Epithelial cell of umbilical artery (primary cell): ENCODE data around the gene GCLC. TPM values are rescaled to one million over a fixed set of nuclear protein-coding genes. Genes with fewer than 3 reads are reported as not detected.

Experiments used
- total RNA-seq: library from RNA; depleted of rRNA; stranded (reverse); fragments of >200 nt; gene quantifications from 2 replicates; pipeline ENCODE4 v1.2.3, GENCODE V29; 2014

GCLC gene
- 14.6 and 18.1 TPM in 2 replicates for total RNA-seq

DNA sequence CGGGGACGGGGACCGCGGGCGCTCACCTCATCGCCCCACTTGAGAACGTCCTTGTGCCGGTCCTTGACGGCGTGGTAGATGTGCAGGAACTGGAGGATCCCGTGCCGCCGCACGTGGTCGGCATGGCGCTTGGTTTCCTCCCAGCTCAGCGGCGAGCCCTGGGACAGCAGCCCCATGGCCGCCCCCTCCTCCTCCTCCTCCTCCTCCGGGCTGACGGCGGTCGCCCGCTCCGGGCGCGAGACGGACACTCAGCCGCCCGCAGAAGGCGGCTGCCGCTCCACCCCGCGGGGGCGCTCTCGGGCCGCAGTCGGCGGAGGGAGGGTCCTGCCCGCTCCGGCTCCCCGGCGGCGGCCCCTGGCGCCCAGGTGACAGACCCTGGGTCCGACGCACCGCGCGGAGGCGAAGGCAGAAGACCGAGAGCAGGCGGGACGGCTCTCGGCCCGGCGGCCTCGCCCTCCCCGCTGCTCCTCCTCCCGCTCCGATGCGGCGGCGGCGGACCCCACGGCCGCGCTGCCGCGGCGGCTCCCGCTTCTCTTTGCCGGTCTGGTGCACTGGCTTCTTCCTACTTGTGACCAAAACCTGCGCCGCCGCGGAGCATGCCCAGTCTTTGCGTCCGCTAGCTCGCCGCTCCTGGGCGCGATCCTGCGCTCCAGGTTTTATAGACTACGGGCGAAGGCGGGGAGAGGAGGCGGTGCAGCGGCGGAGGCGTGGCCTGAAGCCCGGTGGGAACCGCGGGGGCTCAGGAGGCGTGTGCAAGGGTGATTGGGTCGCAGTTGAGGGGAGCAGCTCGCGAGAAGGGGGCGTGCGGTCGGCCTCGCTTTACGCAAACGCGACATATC, at the start of gene GCLC:
GCLC (minus strand) TSS at position 632 of the 839 bp plus-strand sequence; CDS start at position 176, 456 bp downstream.

Other genes with a start within 250 kb of the GCLC start
- 75.8 and 78.6 TPM in 2 replicates for gene ELOVL5, start 196.2 kb downstream of the GCLC start, total RNA-seq
- under 0.01 TPM in 2 replicates for gene KLHL31, start 120.7 kb upstream of the GCLC start, total RNA-seq
- 5.2 and 6.8 TPM in 2 replicates for gene LRRC1, start 249.9 kb upstream of the GCLC start, total RNA-seq